Measurements from ENCODE around the gene TTLL11. TPM values are rescaled to one million over a fixed set of nuclear protein-coding genes. Genes with fewer than 3 reads are reported as not detected.
A peak's percentile ranks its signal among the peaks of the same experiment; 100 is the strongest.
"Not testable (repeated sequence)": the region's sequence is repeated elsewhere in the genome, so short reads cannot be mapped to it uniquely, and the experiment has no call there.

The TTLL11 gene
- total and polyA plus RNA-seq, 8 donors, result 3.4 to 7.5 (median 5.5) TPM

GRCh38 chr9:121898856-121899255 is 194.3 kb downstream of the TTLL11 start:
- H3K9me3 ChIP-seq, result no peaks in the 10 kb centered on the region
- no peaks in the 10 kb centered on the region for H3K27me3 ChIP-seq
- TF ChIP-seq CTCF (IDR thresholded peaks at IDR 0.05), result no peak
- no peak for DNase-seq
- H3K27ac ChIP-seq, result no peak overlapping the region
- H3K36me3 ChIP-seq, result no peaks in the 10 kb centered on the region
- FAIRE-seq, result no peak
- ATAC-seq, result no peak
- no peak overlapping the region for H3K4me3 ChIP-seq
- WGBS, 2 donors, result 90 to 97% methylated on average over 4 of the region's 4 CpGs
- intact Hi-C loops (cut with DNase I), result no loop called here
- H3K4me1 ChIP-seq, result no peaks in the 10 kb centered on the region

GRCh38 chr9:121897140-121897539 is 196.0 kb downstream of the TTLL11 start:
- intact Hi-C loops (cut with DNase I), result no loop called here
- Histone ChIP-seq H3K27ac (no peak overlapping the region), H3K9me3 (no peaks in the 10 kb centered on the region), H3K36me3 (no peaks in the 10 kb centered on the region), H3K27me3 (no peaks in the 10 kb centered on the region), H3K4me3 (no peak overlapping the region), H3K4me1 (no peaks in the 10 kb centered on the region)
- no peak for ATAC-seq
- no peak for TF ChIP-seq CTCF (IDR thresholded peaks at IDR 0.05)
- WGBS, 2 donors, result 94% methylated on average over 10 of the region's 10 CpGs
- no peak for DNase-seq
- no peak for FAIRE-seq

GRCh38 chr9:121896545-121896943 is 196.6 kb downstream of the TTLL11 start:
- TF ChIP-seq CTCF (IDR thresholded peaks at IDR 0.05), result no peak
- Histone ChIP-seq H3K27ac (no peak overlapping the region), H3K4me1 (no peaks in the 10 kb centered on the region), H3K36me3 (no peaks in the 10 kb centered on the region), H3K9me3 (no peaks in the 10 kb centered on the region), H3K27me3 (no peaks in the 10 kb centered on the region), H3K4me3 (no peak overlapping the region)
- no peak for ATAC-seq
- intact Hi-C loops (cut with DNase I), result no loop called here
- peak in 1 of 6 donors; percentile 55 for DNase-seq
- 86 to 94% methylated on average over 27 of the region's 27 CpGs for WGBS, 2 donors
- no peak for FAIRE-seq

GRCh38 chr9:121895818-121896544 is 197.1 kb downstream of the TTLL11 start:
- Histone ChIP-seq H3K4me3 (no peak overlapping the region), H3K36me3 (no peaks in the 10 kb centered on the region), H3K4me1 (no peaks in the 10 kb centered on the region), H3K27ac (no peak overlapping the region), H3K27me3 (no peaks in the 10 kb centered on the region), H3K9me3 (no peaks in the 10 kb centered on the region)
- DNase-seq (peak in 5 of 6 donors; percentile 49 to 73 (median 68)), ATAC-seq (peak; percentile 86 to 93 (median 88)), FAIRE-seq (no peak)
- 19 to 24% methylated on average over 12 of the region's 12 CpGs for WGBS, 2 donors
- intact Hi-C loops (cut with DNase I), result no loop called here
- no peak for TF ChIP-seq CTCF (IDR thresholded peaks at IDR 0.05)

GRCh38 chr9:121895358-121895757 is 197.8 kb downstream of the TTLL11 start:
- no peak for TF ChIP-seq CTCF (IDR thresholded peaks at IDR 0.05)
- FAIRE-seq (no peak), ATAC-seq (no peak), DNase-seq (no peak)
- Histone ChIP-seq H3K4me3 (no peak overlapping the region), H3K27me3 (no peaks in the 10 kb centered on the region), H3K9me3 (no peaks in the 10 kb centered on the region), H3K36me3 (no peaks in the 10 kb centered on the region), H3K27ac (no peak overlapping the region), H3K4me1 (no peaks in the 10 kb centered on the region)
- 75 to 81% methylated on average over 7 of the region's 7 CpGs for WGBS, 2 donors
- intact Hi-C loops (cut with DNase I), result no loop called here

- FAIRE-seq, result not testable (repeated sequence)
Observed at GRCh38 chr9:121894380-121894779, 198.7 kb downstream of the TTLL11 start.

More at GRCh38 chr9:121894380-121894779, 198.7 kb downstream of the TTLL11 start:
- H3K4me1 ChIP-seq; H3K27ac ChIP-seq; H3K36me3 ChIP-seq; intact Hi-C loops (cut with DNase I); H3K4me3 ChIP-seq; H3K27me3 ChIP-seq; DNase-seq; ATAC-seq; H3K9me3 ChIP-seq: not testable (repeated sequence)
- 72 to 95% methylated on average over 2 of the region's 2 CpGs for WGBS, 2 donors

Measured in pancreas (tissue), 10 donors.